OCI-LY1 (cell line): ENCODE measurements around the gene GOSR2.

ENCODE experiments used
- H2AFZ ChIP-seq: fragments of 200-600 bp; sonication (generic), shearing (Covaris generic); 2 replicates; pipeline ENCODE4 v1.6.0; 2014; ENCODE audit warnings: antibody characterized with exemption, mild to moderate bottlenecking, low read length
- H3F3A ChIP-seq: fragments of 200-600 bp; sonication (generic), shearing (Covaris generic); 2 replicates; pipeline ENCODE4 v1.6.0; 2014; ENCODE audit warnings: mild to moderate bottlenecking, antibody characterized with exemption, low read length, moderate library complexity; ENCODE audit not compliant: insufficient read depth
- H3K27ac ChIP-seq: fragments of 200-600 bp; sonication (generic); 2 replicates; pipeline ENCODE4 v1.5.1; 2014; ENCODE audit warnings: low read length, mixed run types, mild to moderate bottlenecking, low read depth; ENCODE audit not compliant: poor library complexity, severe bottlenecking
- H3K27me3 ChIP-seq: fragments of 200-600 bp; sonication (generic); 2 replicates; pipeline ENCODE4 v1.6.0; 2014; ENCODE audit warnings: antibody characterized with exemption, mild to moderate bottlenecking, low read length, moderate library complexity; ENCODE audit not compliant: insufficient read depth
- H3K36me3 ChIP-seq: fragments of 200-600 bp; sonication (generic); 2 replicates; pipeline ENCODE4 v1.6.1; 2014; ENCODE audit warnings: mild to moderate bottlenecking, antibody characterized with exemption, low read length, moderate library complexity, mixed read lengths; ENCODE audit not compliant: insufficient read depth
- H3K4me1 ChIP-seq: fragments of 200-600 bp; sonication (generic); 2 replicates; pipeline ENCODE4 v1.5.1; 2014; ENCODE audit warnings: mild to moderate bottlenecking, low read length, moderate library complexity; ENCODE audit not compliant: insufficient read depth, severe bottlenecking
- H3K4me2 ChIP-seq: fragments of 200-600 bp; sonication (generic), shearing (Covaris generic); 2 replicates; pipeline ENCODE4 v1.6.1; 2014; ENCODE audit warnings: low read length
- H3K4me3 ChIP-seq: fragments of 200-600 bp; sonication (generic); 2 replicates; pipeline ENCODE4 v1.5.1; 2014; ENCODE audit warnings: low read length, low read depth, mild to moderate bottlenecking, mixed read lengths; ENCODE audit not compliant: poor library complexity, severe bottlenecking
- H3K79me2 ChIP-seq: fragments of 200-600 bp; shearing (Covaris generic); 2 replicates; pipeline ENCODE4 v1.6.1; 2016; ENCODE audit warnings: mixed run types, low read length, mixed read lengths; ENCODE audit not compliant: insufficient read depth
- H3K9ac ChIP-seq: fragments of 200-600 bp; sonication (generic), shearing (Covaris generic); 2 replicates; pipeline ENCODE4 v1.6.1; 2014; ENCODE audit warnings: mild to moderate bottlenecking, low read length, mixed read lengths
- H3K9me2 ChIP-seq: fragments of 200-600 bp; sonication (generic), shearing (Covaris generic); 2 replicates; pipeline ENCODE4 v1.6.1; 2014; ENCODE audit warnings: low read depth, mild to moderate bottlenecking, low read length, mixed read lengths
- H3K9me3 ChIP-seq: fragments of 200-600 bp; shearing (Covaris generic); 2 replicates; pipeline ENCODE4 v1.6.1; 2014; ENCODE audit warnings: low read length, mixed read lengths
- H4K20me1 ChIP-seq: fragments of 200-600 bp; sonication (generic), shearing (Covaris generic); 2 replicates; pipeline ENCODE4 v1.6.0; 2016; ENCODE audit warnings: mild to moderate bottlenecking, low read length; ENCODE audit not compliant: insufficient read depth
- CTCF ChIP-seq: fragments of 200-600 bp; sonication (generic), shearing (Covaris generic); IDR thresholded peaks from 2 replicates; pipeline ENCODE4 v1.5.1; 2017; ENCODE audit warnings: mild to moderate bottlenecking, antibody characterized with exemption, low read length, moderate library complexity, mixed read lengths
- EZH2 ChIP-seq: fragments of 200-600 bp; sonication (generic), shearing (Covaris generic); IDR thresholded peaks from 2 replicates; pipeline ENCODE4 v1.8.0; 2017; ENCODE audit warnings: borderline replicate concordance, mixed run types, mild to moderate bottlenecking, antibody characterized with exemption, low read length, moderate library complexity, mixed read lengths

Gene GOSR2

DNA sequence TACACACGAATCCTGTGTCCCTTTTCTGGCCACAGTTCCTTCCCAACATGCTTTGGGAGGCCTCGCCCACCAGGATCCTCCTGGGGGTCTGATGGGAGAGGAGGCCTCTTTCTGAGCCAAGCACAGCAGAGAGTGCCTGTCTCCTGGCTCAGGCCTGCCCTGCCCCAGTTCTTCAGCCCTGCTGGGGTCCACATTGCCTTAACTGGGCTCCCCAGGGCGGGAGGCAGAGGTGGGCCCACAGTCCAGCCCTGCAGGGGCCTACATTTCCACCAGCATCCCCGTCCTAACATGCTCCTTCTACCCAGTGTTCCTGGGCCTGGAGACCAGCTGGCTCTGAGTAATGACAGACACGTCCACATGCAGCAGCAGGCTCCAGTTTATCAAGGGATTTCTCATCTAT is 41.9 kb upstream of the GOSR2 start:
- TF ChIP-seq EZH2 = no peak
- Histone ChIP-seq H3K9ac (no peak overlapping the region), H3K36me3 (no peaks in the 10 kb centered on the region), H3K4me3 (no peak overlapping the region), H3K4me2 (no peak overlapping the region), H3K9me2 (no peaks in the 10 kb centered on the region), H3K79me2 (no peaks in the 10 kb centered on the region), H2AFZ (no peak overlapping the region), H3K9me3 (no peaks in the 10 kb centered on the region), H3K27ac (no peak overlapping the region), H3F3A (no peaks in the 10 kb centered on the region), H3K4me1 (no peaks in the 10 kb centered on the region), H4K20me1 (no peaks in the 10 kb centered on the region), H3K27me3 (no peaks in the 10 kb centered on the region)

DNA sequence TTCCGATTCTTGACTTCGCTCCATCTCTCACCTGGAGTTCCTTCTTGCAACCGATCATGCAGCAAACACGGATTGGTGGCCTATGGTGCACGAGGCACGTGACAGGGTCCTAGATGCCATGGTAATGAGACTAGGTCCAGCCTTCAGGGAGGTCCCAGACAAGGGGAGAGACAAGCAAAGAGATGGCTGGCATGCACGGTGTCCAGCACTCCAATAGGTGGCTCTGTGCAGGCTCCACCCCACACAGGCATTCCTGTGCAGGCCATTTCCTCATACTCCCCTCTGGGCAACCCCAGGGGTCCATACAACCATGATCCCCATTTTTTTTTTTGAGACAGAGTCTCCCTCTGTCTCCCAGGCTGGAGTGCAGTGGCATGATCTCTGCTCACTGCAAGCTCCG is 40.3 kb upstream of the GOSR2 start:
- H3K27ac ChIP-seq = no peak overlapping the region
- no peaks in the 10 kb centered on the region for H3K4me1 ChIP-seq
- no peaks in the 10 kb centered on the region for H4K20me1 ChIP-seq
- no peak overlapping the region for H3K4me3 ChIP-seq
- TF ChIP-seq CTCF = no peak
- TF ChIP-seq EZH2 = no peak
- H3K27me3 ChIP-seq = no peaks in the 10 kb centered on the region
- H3K79me2 ChIP-seq = no peaks in the 10 kb centered on the region
- H3K4me2 ChIP-seq = no peak overlapping the region
- H3K9me3 ChIP-seq = no peaks in the 10 kb centered on the region
- no peaks in the 10 kb centered on the region for H3K9me2 ChIP-seq
- no peak overlapping the region for H2AFZ ChIP-seq
- no peak overlapping the region for H3K9ac ChIP-seq
- H3F3A ChIP-seq = no peaks in the 10 kb centered on the region
- no peaks in the 10 kb centered on the region for H3K36me3 ChIP-seq

DNA sequence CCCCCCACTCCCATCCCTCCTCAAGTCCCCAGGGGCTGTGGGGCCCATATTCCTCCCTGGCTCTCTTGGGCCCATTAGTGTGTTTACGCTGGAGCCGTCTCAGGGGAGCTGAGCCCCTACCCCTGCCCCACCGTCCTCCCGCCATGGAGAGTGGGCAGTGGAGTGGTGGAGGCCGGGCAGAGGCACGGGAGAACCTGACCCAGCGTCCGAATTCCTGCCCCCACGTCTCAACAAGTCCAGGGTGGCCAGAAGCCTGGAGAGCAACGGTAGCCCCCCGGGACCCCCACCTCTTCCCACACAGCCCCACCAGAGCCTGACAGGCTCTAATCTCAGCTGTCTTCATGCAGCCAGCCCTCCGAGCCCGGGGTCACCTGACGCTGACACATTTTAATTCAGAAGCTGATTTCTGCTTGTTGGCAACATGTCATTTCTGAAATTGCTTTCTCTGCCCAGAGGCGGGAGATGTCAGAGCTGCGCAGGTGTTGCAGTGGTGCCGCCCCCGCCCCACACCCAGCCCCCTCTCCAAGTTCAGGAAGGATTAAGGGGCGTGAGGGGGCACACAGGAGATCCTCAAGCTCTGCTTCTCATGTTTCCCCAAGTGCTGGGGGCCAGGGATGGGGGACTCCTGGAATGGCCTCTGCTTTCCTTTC is 39.0 kb upstream of the GOSR2 start:
- Histone ChIP-seq H3K27ac (no peak overlapping the region), H3K4me3 (no peak overlapping the region), H3K79me2 (no peaks in the 10 kb centered on the region), H3K4me2 (no peak overlapping the region), H2AFZ (no peak overlapping the region), H3F3A (no peaks in the 10 kb centered on the region), H3K36me3 (no peaks in the 10 kb centered on the region), H4K20me1 (no peaks in the 10 kb centered on the region), H3K4me1 (no peaks in the 10 kb centered on the region), H3K9ac (no peak overlapping the region), H3K9me2 (no peaks in the 10 kb centered on the region), H3K9me3 (no peaks in the 10 kb centered on the region), H3K27me3 (no peaks in the 10 kb centered on the region)
- no peak for TF ChIP-seq EZH2
- TF ChIP-seq CTCF = no peak

GRCh38 chr17:46884552-46884951 is 38.4 kb upstream of the GOSR2 start:
- Histone ChIP-seq H3F3A (no peaks in the 10 kb centered on the region), H3K27ac (no peak overlapping the region), H3K36me3 (no peaks in the 10 kb centered on the region), H3K4me2 (no peak overlapping the region), H4K20me1 (no peaks in the 10 kb centered on the region), H3K79me2 (no peaks in the 10 kb centered on the region), H2AFZ (no peak overlapping the region), H3K4me1 (no peaks in the 10 kb centered on the region), H3K9ac (no peak overlapping the region), H3K27me3 (no peaks in the 10 kb centered on the region), H3K4me3 (no peak overlapping the region), H3K9me2 (no peaks in the 10 kb centered on the region), H3K9me3 (no peaks in the 10 kb centered on the region)
- TF ChIP-seq EZH2 = no peak
